SK-N-SH (cell line): ENCODE data around the gene CSNK1G2.

Experiments
- CTCF ChIP-seq: fragments of 200-600 bp; sonication (generic); IDR thresholded peaks from 2 replicates; pipeline ENCODE4 v1.6.1; 2017; ENCODE audit warnings: antibody characterized with exemption, mild to moderate bottlenecking, moderate library complexity
- EP300 ChIP-seq, 2 experiments: IDR thresholded peaks; 2 replicates each; pipeline versions ENCODE4 v1.4.0 to v1.6.1; 2012; ENCODE audit warnings: borderline replicate concordance in 1 of 2, low read depth in 1 of 2, low read length in 1 of 2
- RFX5 ChIP-seq: IDR thresholded peaks from 2 replicates; pipeline ENCODE4 v1.6.1; 2012; ENCODE audit warnings: mild to moderate bottlenecking, improper control_type of control experiment, low read length

DNA sequence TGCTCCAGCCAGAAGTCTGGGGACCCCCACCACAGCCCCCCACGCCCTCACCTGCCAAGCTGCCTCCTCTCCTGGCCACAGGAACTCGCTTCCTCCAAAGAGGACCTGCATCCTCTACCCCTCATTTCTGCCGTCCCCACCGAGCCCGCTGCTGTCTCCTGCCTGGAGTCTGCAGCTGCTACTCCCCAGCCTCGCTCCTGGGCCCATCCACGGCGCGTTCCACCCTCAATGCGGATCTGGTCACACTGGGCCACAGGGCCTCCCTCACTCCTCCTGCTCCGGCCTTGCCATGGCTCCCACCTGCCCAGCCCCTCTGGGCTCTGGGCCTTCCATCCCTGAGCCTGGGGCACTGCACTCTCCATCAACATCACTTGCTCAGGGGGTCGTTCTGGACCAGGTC, 70.2 kb downstream of the CSNK1G2 start:
- TF ChIP-seq CTCF: no peak
- TF ChIP-seq RFX5: no peak
- TF ChIP-seq EP300 (IDR thresholded peaks at IDR 0.05; ENCODE audit: borderline replicate concordance in 1 of 2, low read depth in 1 of 2, low read length in 1 of 2): no peak
